K562 (cell line): ENCODE measurements around the gene IPO11. TPM values are rescaled to one million over a fixed set of nuclear protein-coding genes. Genes with fewer than 3 reads are reported as not detected.
A peak's percentile ranks its signal among the peaks of the same experiment; 100 is the strongest.

Experiments used
- ATAC-seq: fragments of 200-7000 bp; cut with Tn5 transposase; 3 replicates; pipeline ENCODE4 v1.9.1; 2020; ENCODE audit warnings: moderate library complexity
- BruUV-seq: library from RNA; stranded (reverse); fragments of 400-500 nt; replicated peaks from 2 replicates; lab custom pipeline; 2021; lab: Mats Ljungman, UMichigan
- CTCF ChIA-PET: fragments of 300-600 bp; formaldehyde crosslinking; extraction: SDS; loops from one replicate; lab custom pipeline; 2021; ENCODE audit warnings: low intra/inter-chr PET ratio; lab: Yijun Ruan, JAX
- POLR2A ChIA-PET: fragments of 300-600, 350-650 bp; sonication (Branson Sonifier 250); formaldehyde crosslinking; extraction: SDS; loops from one replicate; lab custom pipeline; 2021; ENCODE audit warnings: antibody characterized with exemption, inconsistent platforms; lab: Yijun Ruan, JAX
- DNase-seq, 4 experiments: peaks; one replicate each; pipeline versions ENCODE4 v3.0.0 to v3.0.0-alpha.2; 2011 to 2018; ENCODE audit warnings: low spot score in 3 of 4, mixed read lengths in 3 of 4; ENCODE audit errors: extremely low read depth in 1 of 4
- FAIRE-seq: peaks from 2 replicates; lab custom pipeline; 2011; peaks lifted over from hg19 to GRCh38; lab: Jason Lieb, UNC
- H2AFZ ChIP-seq: 2 replicates; pipeline ENCODE4 v1.6.0; 2011; ENCODE audit warnings: low read depth, low read length, control low read depth, inconsistent platforms
- H3K27ac ChIP-seq: fragments of 200-600 bp; 3 replicates; pipeline ENCODE4 v1.8.0; 2011; ENCODE audit warnings: low read depth, mild to moderate bottlenecking, control low read depth, inconsistent platforms, low read length, moderate library complexity, mixed read lengths; ENCODE audit errors: extremely low read depth
- H3K27me3 ChIP-seq, 2 experiments: fragments of 300-600 bp in 1 of 2; 2 replicates in 1 of 2; 3 replicates in 1 of 2; pipeline versions ENCODE4 v1.6.0 to v1.8.0; 2011; ENCODE audit warnings: inconsistent platforms in 2 of 2, low read length in 2 of 2, mild to moderate bottlenecking in 1 of 2, mixed read lengths in 1 of 2, moderate library complexity in 1 of 2; ENCODE audit not compliant: control insufficient read depth in 2 of 2, insufficient read depth in 2 of 2
- H3K36me3 ChIP-seq: fragments of 300-600 bp; 3 replicates; pipeline ENCODE4 v1.8.0; 2011; ENCODE audit warnings: mild to moderate bottlenecking, low read length, inconsistent platforms; ENCODE audit not compliant: control insufficient read depth, insufficient read depth
- H3K4me1 ChIP-seq, 2 experiments: fragments of 200-600 bp in 1 of 2; replicated peaks in 1 of 2; 2 replicates in 1 of 2; 3 replicates in 1 of 2; pipeline versions ENCODE4 v1.5.1 to v1.8.0; 2011; ENCODE audit warnings: inconsistent platforms in 2 of 2, low read length in 2 of 2, mild to moderate bottlenecking in 1 of 2, mixed read lengths in 1 of 2, moderate library complexity in 1 of 2; ENCODE audit not compliant: control insufficient read depth in 2 of 2, insufficient read depth in 2 of 2
- H3K4me2 ChIP-seq: 2 replicates; pipeline ENCODE4 v1.6.1; 2011; ENCODE audit warnings: low read length, control low read depth, inconsistent platforms, mixed read lengths; ENCODE audit not compliant: insufficient read depth
- H3K4me3 ChIP-seq: fragments of 200-600 bp; sonication (generic), shearing (Covaris generic); 2 replicates; pipeline ENCODE4 v1.5.1; 2016; ENCODE audit warnings: control low read depth, inconsistent platforms
- H3K79me2 ChIP-seq: fragments of 200-600 bp; 3 replicates; pipeline ENCODE4 v1.8.0; 2011; ENCODE audit warnings: low read length, inconsistent platforms; ENCODE audit not compliant: control insufficient read depth, insufficient read depth
- H3K9ac ChIP-seq, 2 experiments: 2 replicates each; pipeline versions ENCODE4 v1.6.0 to v1.6.1; 2011; ENCODE audit warnings: low read depth in 2 of 2, low read length in 2 of 2, control low read depth in 1 of 2, inconsistent platforms in 1 of 2, mild to moderate bottlenecking in 1 of 2, mixed read lengths in 1 of 2; ENCODE audit not compliant: insufficient read depth in 1 of 2
- H3K9me1 ChIP-seq: one replicate; pipeline ENCODE4 v1.6.0; 2011; ENCODE audit warnings: inconsistent platforms, mild to moderate bottlenecking, low read length, moderate library complexity; ENCODE audit not compliant: control insufficient read depth, insufficient read depth
- H3K9me3 ChIP-seq: replicated peaks from 2 replicates; pipeline ENCODE4 v1.5.1; 2011; ENCODE audit warnings: low read depth, low read length, inconsistent platforms; ENCODE audit not compliant: control insufficient read depth, insufficient read depth
- H4K20me1 ChIP-seq: replicated peaks from 2 replicates; pipeline ENCODE4 v1.6.1; 2011; ENCODE audit warnings: low read length, inconsistent platforms, mixed read lengths; ENCODE audit not compliant: control insufficient read depth, insufficient read depth
- CBX3 ChIP-seq, 2 experiments: IDR thresholded peaks; 1 replicate in 1 of 2; 2 replicates in 1 of 2; pipeline ENCODE4 v1.6.1; 2012; ENCODE audit warnings: inconsistent platforms in 2 of 2, low read length in 2 of 2, borderline replicate concordance in 1 of 2, control low read depth in 1 of 2
- CSDE1 ChIP-seq, 2 experiments: fragments of 450-650 bp; IDR thresholded peaks; 2 replicates each; pipeline ENCODE4 v1.6.1; 2016; ENCODE audit warnings: mild to moderate bottlenecking in 1 of 2
- STAT5A ChIP-seq: IDR thresholded peaks from 2 replicates; pipeline ENCODE4 v1.6.1; 2012; ENCODE audit warnings: low read length, inconsistent platforms, borderline replicate concordance
- TRIM24 ChIP-seq, 2 experiments: fragments of 450-650 bp; IDR thresholded peaks; 2 replicates each; pipeline ENCODE4 v1.6.1; 2016
- TRIM28 ChIP-seq: fragments of 450-650 bp; IDR thresholded peaks from 2 replicates; pipeline ENCODE4 v1.6.1; 2017
- ZNF384 ChIP-seq: IDR thresholded peaks from 2 replicates; pipeline ENCODE4 v1.6.1; 2012; ENCODE audit warnings: low read depth, low read length, improper control_type of control experiment
- WGBS: fragments of 100-300 bp; shearing (Covaris generic); methylation state at CpG from one replicate; pipeline ENCODE4 v1.1.6; 2016; ENCODE audit warnings: low coverage, mixed read lengths; ENCODE audit not compliant: insufficient coverage; ENCODE audit errors: missing lambda C conversion rate; 5-methylcytosine and 5-hydroxymethylcytosine counted together
- in situ Hi-C: fragments of 300-500 bp; cut with MboI; formaldehyde crosslinking; loops from 4 replicates; pipeline ENCODE4 v1.15.0; 2018; ENCODE audit warnings: inconsistent platforms, mixed read lengths
- intact Hi-C: fragments of 100-400 bp; cut with micrococcal nuclease; formaldehyde crosslinking; loops from 2 replicates; pipeline ENCODE4 v1.14.2; 2022
- polyA plus RNA-seq, 8 experiments: library from polyadenylated mRNA; depleted of rRNA in 4 of 8; stranded (reverse) in 5 of 8; unstranded in 3 of 8; fragments of >200 nt; fragmentation: Nextera tagmentation in 2 of 8; fragmentation: Illumina TruSeq in 1 of 8; extraction: Ambion mirVana in 2 of 8; extraction: Trizol in 1 of 8; gene quantifications; 2 replicates each; pipeline versions ENCODE4 v1.2.1 to v1.2.3, GENCODE V29; 2011 to 2014; ENCODE audit warnings: inconsistent platforms in 1 of 8, missing spikeins in 1 of 8
- total RNA-seq, 7 experiments: library from RNA; depleted of rRNA in 6 of 7; stranded (reverse); fragments of >200 nt in 6 of 7; fragmentation: Illumina TruSeq in 2 of 7; extraction: Trizol in 2 of 7; gene quantifications; 2 replicates each; pipeline versions ENCODE4 v1.2.1 to v1.2.3, GENCODE V29; 2011 to 2021; ENCODE audit warnings: low replicate concordance in 1 of 7
- TF ChIP-seq, protein P1 (sequence below): fragments of 450-650 bp; IDR thresholded peaks from 2 replicates; pipeline ENCODE4 v1.6.1; 2018; ENCODE audit warnings: mild to moderate bottlenecking, low read depth; ENCODE audit not compliant: partially characterized antibody

The IPO11 gene
- total and polyA plus RNA-seq, 9 of the 15 experiments (the other 6 are each of a cell fraction or from before 2014, with no cell fraction given) = 38.7 to 96.0 (median 70.9) TPM

DNA sequence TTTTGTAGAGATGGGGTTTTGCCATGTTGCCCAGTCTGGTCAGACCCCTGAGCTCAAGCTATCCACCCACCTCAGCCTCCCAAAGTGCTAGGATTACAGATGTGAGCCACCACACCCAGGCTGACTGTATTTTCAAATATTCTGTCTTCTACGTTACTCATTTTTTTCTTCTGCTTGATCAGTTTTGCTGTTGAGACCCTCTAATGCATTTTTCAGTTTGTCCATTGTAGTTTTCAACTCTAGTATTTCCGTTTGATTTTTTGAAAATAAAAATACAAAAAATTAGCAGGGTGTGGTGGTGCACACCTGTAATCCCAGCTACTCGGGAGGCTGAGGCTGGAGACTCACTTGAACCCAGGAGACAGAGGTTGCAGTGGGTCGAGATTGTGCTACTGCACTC, 155.6 kb downstream of the IPO11 start:
- 0 out of 3 replicates have a peak, but pooled peaks cover 4% of the 10 kb centered on the region for H3K79me2 ChIP-seq
- no peak overlapping the region for H3K27ac ChIP-seq
- H3K9ac ChIP-seq = no peak overlapping the region
- intact Hi-C loops = no loop called here
- no TSS peak for BruUV-seq
- no peaks in the 10 kb centered on the region for H3K4me1 ChIP-seq
- TF ChIP-seq, protein P1, sequence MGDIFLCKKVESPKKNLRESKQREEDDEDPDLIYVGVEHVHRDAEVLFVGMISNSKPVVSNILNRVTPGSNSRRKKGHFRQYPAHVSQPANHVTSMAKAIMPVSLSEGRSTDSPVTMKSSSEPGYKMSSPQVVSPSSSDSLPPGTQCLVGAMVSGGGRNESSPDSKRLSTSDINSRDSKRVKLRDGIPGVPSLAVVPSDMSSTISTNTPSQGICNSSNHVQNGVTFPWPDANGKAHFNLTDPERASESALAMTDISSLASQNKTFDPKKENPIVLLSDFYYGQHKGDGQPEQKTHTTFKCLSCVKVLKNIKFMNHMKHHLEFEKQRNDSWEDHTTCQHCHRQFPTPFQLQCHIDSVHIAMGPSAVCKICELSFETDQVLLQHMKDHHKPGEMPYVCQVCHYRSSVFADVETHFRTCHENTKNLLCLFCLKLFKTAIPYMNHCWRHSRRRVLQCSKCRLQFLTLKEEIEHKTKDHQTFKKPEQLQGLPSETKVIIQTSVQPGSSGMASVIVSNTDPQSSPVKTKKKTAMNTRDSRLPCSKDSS = peak; percentile 57
- TF ChIP-seq STAT5A (no peak), TRIM28 (peak; percentile 72), ZNF384 (0 out of 2 replicates have a peak, but pooled peaks have one; percentile 39), CSDE1 (IDR thresholded peaks at IDR 0.05) (no peak), TRIM24 (IDR thresholded peaks at IDR 0.05) (peak in 1 of 2 experiments; percentile 39; a peak in 1 of 4 replicates), CBX3 (IDR thresholded peaks at IDR 0.05; ENCODE audit: borderline replicate concordance in 1 of 2, low read length in 2 of 2) (peak in 1 of 2 experiments; percentile 88; a peak in 2 of 3 replicates)
- TF ChIP-seq, all 486 proteins: peak for 5
- CTCF ChIA-PET = no interaction called here
- Histone ChIP-seq H4K20me1 (no peaks in the 10 kb centered on the region), H3K4me3 (no peak overlapping the region), H2AFZ (no peak overlapping the region), H3K9me1 (no peaks in the 10 kb centered on the region), H3K9me3 (peaks cover 3% of the 10 kb centered on the region), H3K4me2 (no peak overlapping the region), H3K27me3 (no peaks in the 10 kb centered on the region), H3K36me3 (peaks cover 39% of the 10 kb centered on the region)
- no peak for FAIRE-seq
- 80% methylated on average over 4 of the region's 4 CpGs for WGBS
- POLR2A ChIA-PET = interaction anchor here (1.3 kb wide), 1 partner anchor 15 kb away, joined by 4 read pairs; no protein-coding TSS in a partner anchor
- in situ Hi-C loops = no loop called here
- ATAC-seq = no peak
- DNase-seq = no peak
